ENCODE measurements around the gene BPIFA2. TPM values are rescaled to one million over a fixed set of nuclear protein-coding genes. Genes with fewer than 3 reads are reported as not detected.

BPIFA2 gene
- polyA plus RNA-seq, 2 of the 4 experiments (the other 2 are of a cell fraction): 0.16 TPM; not detected in 1

DNA sequence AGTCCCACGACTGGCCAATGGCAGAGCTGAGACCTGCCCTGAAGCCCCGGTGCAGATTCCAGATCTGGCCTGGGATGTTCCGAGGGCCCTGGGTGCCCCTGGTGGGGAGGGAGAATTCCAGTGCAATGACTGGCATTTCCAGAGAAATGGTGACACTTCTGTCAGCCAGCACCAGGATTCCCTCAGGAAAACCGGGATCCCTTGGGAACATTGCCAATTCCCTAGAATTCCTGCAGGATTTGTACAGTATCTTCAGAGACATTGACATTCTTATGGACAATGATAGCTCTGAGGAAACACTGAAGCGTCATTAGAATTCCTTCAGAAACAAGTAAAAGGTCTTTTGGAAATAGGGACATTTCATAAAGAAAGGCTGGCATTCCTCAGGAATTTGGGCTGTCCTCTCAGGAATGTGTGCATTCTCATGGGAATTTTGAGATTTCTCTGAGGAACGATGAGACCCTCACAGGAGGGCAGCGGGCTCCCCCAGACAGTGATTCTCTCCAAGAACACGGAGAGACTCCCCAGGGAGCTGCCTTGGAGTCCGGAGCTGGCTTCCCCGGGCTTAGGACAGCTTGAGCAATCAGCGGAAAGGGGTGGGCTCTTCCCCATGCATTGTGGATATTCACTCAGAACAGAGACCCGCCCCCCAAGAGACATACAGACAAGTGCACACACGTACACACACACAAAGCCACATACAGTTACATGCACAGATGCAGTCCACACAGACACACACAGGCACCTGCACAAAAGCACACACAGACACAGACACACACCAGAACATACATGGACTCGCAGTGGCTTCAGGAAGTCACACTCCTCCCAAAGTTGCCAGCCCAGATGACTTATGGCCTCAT, 35.2 kb upstream of the BPIFA2 start:
- 36% methylated on average over 14 of the region's 14 CpGs for WGBS (ENCODE audit: missing lambda C conversion rate)
- ChIA-PET CTCF (no interaction called here), POLR2A (no interaction called here)
- peak in 1 of 2 experiments; percentile 7 for DNase-seq (ENCODE audit: low read depth in 1 of 2, low spot score in 1 of 2)
- H3K9me3 ChIP-seq: peaks cover 8% of the 10 kb centered on the region; the same call in 1 of the 3 replicates
- H3K4me3 ChIP-seq: no peak overlapping the region
- TF ChIP-seq NFE2L2 (conservative IDR thresholded peaks at IDR 0.05; ENCODE audit: low read length): 0 out of 2 replicates have a peak, but pooled peaks have one; percentile 29
- no peak for TF ChIP-seq KDM1A (IDR thresholded peaks at IDR 0.05; ENCODE audit: low read depth)
- FAIRE-seq: no peak
- H3K27ac ChIP-seq: no peak overlapping the region
- peak; percentile 45 to 57; a peak in 5 of 6 replicates for ATAC-seq
- peaks cover 17% of the 10 kb centered on the region; the same call in 2 of the 3 replicates for H3K4me1 ChIP-seq
- 0 out of 3 replicates have a peak overlapping the region, but pooled peaks have one; percentile 3 for H3K4me2 ChIP-seq

DNA sequence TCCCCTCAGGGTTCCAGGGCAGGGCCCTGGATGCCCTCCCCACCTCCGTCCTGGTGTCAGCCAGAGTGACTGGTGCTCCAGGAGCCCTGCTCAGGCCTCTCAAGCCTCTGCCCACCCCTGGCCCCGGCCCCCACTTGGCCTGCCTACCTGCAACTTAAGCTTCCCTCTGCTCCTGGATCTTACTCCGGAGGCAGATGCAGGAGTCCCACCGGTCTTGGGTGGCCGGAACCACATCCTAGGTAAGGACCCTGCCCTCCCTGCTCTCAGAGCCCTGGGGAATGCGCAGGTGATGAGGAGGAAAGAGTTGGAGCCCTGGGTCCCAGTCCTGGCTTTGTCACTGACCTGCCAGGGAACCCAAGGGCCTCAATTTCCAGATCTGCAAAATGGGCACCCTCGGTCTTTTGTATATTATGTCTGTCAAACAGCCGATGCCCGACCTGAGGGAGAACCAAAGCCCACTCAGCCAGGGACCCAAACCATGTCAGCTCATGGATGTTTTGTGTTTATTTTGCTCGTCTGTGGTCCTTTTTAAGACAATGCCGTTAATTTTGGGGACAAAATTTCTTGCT, 34.5 kb upstream of the BPIFA2 start:
- H3K27ac ChIP-seq: no peak overlapping the region

DNA sequence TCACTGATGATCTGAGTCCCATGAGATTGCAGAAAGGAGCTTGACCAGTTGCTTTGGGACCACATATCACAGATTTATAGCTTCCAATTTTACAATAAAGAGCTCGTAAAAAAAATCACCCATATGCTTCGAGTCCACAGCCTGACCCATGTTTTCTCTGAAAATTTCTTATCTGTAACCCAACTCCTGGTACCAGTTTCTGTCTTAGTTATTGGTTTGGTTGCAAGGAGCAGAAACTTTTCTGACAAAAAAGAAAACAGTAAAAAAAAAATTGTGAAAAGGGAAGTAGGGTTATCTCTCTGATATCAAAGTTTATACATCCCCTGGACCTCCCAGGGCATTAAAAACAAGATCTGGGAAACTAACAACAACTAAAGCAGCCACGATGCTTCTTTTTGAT, 30.8 kb upstream of the BPIFA2 start:
- CTCF ChIA-PET: no interaction called here
- peaks cover 16% of the 10 kb centered on the region; the same call in 1 of the 3 replicates for H3K9me3 ChIP-seq
- H3K4me1 ChIP-seq: peaks cover 11% of the 10 kb centered on the region; the same call in 2 of the 3 replicates
- ATAC-seq (no peak), DNase-seq (ENCODE audit: low read depth in 1 of 2, low spot score in 1 of 2) (no peak), FAIRE-seq (no peak)
- no peak overlapping the region for H3K4me3 ChIP-seq
- H3K27ac ChIP-seq: no peak overlapping the region
- H3K4me2 ChIP-seq: no peak overlapping the region
- 10% methylated on average over 3 of the region's 3 CpGs for WGBS (ENCODE audit: missing lambda C conversion rate)
- POLR2A ChIA-PET: no interaction called here
- TF ChIP-seq EHF (CRISPR knock-in tag; IDR thresholded peaks at IDR 0.05) (no peak), JUNB (IDR thresholded peaks at IDR 0.05) (no peak), RAD21 (conservative IDR thresholded peaks at IDR 0.05 in 1 of 2, IDR thresholded peaks at IDR 0.05 in 1 of 2) (no peak), CBX2 (IDR thresholded peaks at IDR 0.05; ENCODE audit: borderline replicate concordance, low read depth) (no peak), POLR2A (IDR thresholded peaks at IDR 0.05; ENCODE audit: low read length) (no peak), NR3C1 (IDR thresholded peaks at IDR 0.05) (no peak), ZNF302 (CRISPR knock-in tag; IDR thresholded peaks at IDR 0.05) (no peak), PHF8 (IDR thresholded peaks at IDR 0.05; ENCODE audit: borderline replicate concordance, low read depth) (no peak), FOSB (CRISPR knock-in tag; IDR thresholded peaks at IDR 0.05) (no peak), CHD2 (IDR thresholded peaks at IDR 0.05; ENCODE audit: low read length, partially characterized antibody) (no peak), POLR2AphosphoS2 (conservative IDR thresholded peaks at IDR 0.05; ENCODE audit: low read length) (no peak), RARB (CRISPR knock-in tag; IDR thresholded peaks at IDR 0.05) (no peak)
- TF ChIP-seq, protein P1, sequence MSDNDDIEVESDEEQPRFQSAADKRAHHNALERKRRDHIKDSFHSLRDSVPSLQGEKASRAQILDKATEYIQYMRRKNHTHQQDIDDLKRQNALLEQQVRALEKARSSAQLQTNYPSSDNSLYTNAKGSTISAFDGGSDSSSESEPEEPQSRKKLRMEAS (IDR thresholded peaks at IDR 0.05): no peak
- TF ChIP-seq, protein P2, sequence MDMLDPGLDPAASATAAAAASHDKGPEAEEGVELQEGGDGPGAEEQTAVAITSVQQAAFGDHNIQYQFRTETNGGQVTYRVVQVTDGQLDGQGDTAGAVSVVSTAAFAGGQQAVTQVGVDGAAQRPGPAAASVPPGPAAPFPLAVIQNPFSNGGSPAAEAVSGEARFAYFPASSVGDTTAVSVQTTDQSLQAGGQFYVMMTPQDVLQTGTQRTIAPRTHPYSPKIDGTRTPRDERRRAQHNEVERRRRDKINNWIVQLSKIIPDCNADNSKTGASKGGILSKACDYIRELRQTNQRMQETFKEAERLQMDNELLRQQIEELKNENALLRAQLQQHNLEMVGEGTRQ (IDR thresholded peaks at IDR 0.05): no peak
- TF ChIP-seq, protein P3, sequence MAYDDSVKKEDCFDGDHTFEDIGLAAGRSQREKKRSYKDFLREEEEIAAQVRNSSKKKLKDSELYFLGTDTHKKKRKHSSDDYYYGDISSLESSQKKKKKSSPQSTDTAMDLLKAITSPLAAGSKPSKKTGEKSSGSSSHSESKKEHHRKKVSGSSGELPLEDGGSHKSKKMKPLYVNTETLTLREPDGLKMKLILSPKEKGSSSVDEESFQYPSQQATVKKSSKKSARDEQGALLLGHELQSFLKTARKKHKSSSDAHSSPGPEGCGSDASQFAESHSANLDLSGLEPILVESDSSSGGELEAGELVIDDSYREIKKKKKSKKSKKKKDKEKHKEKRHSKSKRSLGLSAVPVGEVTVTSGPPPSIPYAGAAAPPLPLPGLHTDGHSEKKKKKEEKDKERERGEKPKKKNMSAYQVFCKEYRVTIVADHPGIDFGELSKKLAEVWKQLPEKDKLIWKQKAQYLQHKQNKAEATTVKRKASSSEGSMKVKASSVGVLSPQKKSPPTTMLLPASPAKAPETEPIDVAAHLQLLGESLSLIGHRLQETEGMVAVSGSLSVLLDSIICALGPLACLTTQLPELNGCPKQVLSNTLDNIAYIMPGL (CRISPR knock-in tag; IDR thresholded peaks at IDR 0.05; ENCODE audit: borderline replicate concordance): no peak
- TF ChIP-seq, protein P4, sequence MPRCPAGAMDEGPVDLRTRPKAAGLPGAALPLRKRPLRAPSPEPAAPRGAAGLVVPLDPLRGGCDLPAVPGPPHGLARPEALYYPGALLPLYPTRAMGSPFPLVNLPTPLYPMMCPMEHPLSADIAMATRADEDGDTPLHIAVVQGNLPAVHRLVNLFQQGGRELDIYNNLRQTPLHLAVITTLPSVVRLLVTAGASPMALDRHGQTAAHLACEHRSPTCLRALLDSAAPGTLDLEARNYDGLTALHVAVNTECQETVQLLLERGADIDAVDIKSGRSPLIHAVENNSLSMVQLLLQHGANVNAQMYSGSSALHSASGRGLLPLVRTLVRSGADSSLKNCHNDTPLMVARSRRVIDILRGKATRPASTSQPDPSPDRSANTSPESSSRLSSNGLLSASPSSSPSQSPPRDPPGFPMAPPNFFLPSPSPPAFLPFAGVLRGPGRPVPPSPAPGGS (IDR thresholded peaks at IDR 0.05): no peak

More for the DNA sequence above, 34.5 kb upstream of the BPIFA2 start:
- TF ChIP-seq ZC3H11A (IDR thresholded peaks at IDR 0.05): no peak
- TF ChIP-seq ZSCAN20 (CRISPR knock-in tag; IDR thresholded peaks at IDR 0.05): no peak
- TF ChIP-seq, protein P2 (IDR thresholded peaks at IDR 0.05): no peak
- TF ChIP-seq, protein P3 (CRISPR knock-in tag; IDR thresholded peaks at IDR 0.05; ENCODE audit: borderline replicate concordance): no peak
- no peak for TF ChIP-seq RCOR1 (IDR thresholded peaks at IDR 0.05; ENCODE audit: low read depth, low read length)
- no peak for TF ChIP-seq CBX8 (IDR thresholded peaks at IDR 0.05)
- TF ChIP-seq CEBPB (IDR thresholded peaks at IDR 0.05): no peak
- no peak for TF ChIP-seq HOXA7 (CRISPR knock-in tag; IDR thresholded peaks at IDR 0.05)
- TF ChIP-seq CHD2 (IDR thresholded peaks at IDR 0.05; ENCODE audit: low read length, partially characterized antibody): no peak
- no peak overlapping the region for H3K4me2 ChIP-seq
- FAIRE-seq: no peak
- ChIA-PET CTCF (interaction anchor here (0.6 kb wide), 1 partner anchor 177 kb away, joined by 3 read pairs; no protein-coding TSS in a partner anchor), POLR2A (no interaction called here)
- WGBS (ENCODE audit: missing lambda C conversion rate): 68% methylated on average over 7 of the region's 11 CpGs
- peaks cover 12% of the 10 kb centered on the region; the same call in 1 of the 3 replicates for H3K9me3 ChIP-seq
- no peak overlapping the region for H3K4me3 ChIP-seq
- DNase-seq (ENCODE audit: low read depth in 1 of 2, low spot score in 1 of 2): no peak
- ATAC-seq: peak in 1 of 2 experiments; percentile 26; a peak in 1 of 6 replicates
- H3K4me1 ChIP-seq: peaks cover 11% of the 10 kb centered on the region; the same call in 2 of the 3 replicates

Measured in A549 (cell line).